ENCODE data around the gene TMEM97. TPM values are rescaled to one million over a fixed set of nuclear protein-coding genes. Genes with fewer than 3 reads are reported as not detected.

Gene TMEM97
- total and polyA plus RNA-seq, 7 donors: 3.9 to 13.5 (median 7.2) TPM

DNA sequence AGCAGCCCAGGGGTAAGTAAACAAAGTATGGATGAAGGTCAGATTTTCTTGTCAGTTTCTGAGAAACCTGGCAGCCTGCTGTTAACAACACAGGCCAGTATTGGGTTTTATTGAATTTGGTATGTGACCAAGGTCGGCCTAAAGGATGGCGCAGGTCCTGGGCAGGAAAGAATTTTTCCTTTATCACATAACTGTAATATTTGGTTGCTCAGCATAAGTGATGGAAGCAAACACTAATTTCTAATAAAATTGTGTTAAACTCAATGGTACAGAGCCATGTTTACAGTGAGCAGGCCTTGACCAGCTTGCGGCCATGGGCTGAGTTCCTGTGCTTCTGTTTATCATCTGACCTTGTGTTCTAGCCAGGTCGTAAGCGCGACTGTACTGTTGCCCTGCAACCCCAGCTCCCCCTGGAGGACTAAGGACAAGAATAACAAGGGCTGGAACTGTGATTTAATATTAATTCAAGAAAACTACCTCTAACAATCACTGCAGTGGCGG, 27.8 kb downstream of the TMEM97 start:
- no peak overlapping the region for H3K27ac ChIP-seq
- WGBS, 3 donors: 58 to 63% (median 62%) methylated on average over 7 of the region's 7 CpGs
- intact Hi-C loops (cut with DNase I): loop anchor here in 1 of 2 donors (10.0 kb wide), 1 partner anchor 892 kb away; the partner anchor contains the start of gene KSR1
- DNase-seq (no peak), ATAC-seq (no peak)
- H3K9me3 ChIP-seq: no peaks in the 10 kb centered on the region
- no peak overlapping the region for H3K4me3 ChIP-seq
- H3K27me3 ChIP-seq (ENCODE audit: insufficient read depth in 3 of 3, low read length in 2 of 3): no peaks in the 10 kb centered on the region
- H3K4me1 ChIP-seq: no peaks in the 10 kb centered on the region
- TF ChIP-seq, protein P1, sequence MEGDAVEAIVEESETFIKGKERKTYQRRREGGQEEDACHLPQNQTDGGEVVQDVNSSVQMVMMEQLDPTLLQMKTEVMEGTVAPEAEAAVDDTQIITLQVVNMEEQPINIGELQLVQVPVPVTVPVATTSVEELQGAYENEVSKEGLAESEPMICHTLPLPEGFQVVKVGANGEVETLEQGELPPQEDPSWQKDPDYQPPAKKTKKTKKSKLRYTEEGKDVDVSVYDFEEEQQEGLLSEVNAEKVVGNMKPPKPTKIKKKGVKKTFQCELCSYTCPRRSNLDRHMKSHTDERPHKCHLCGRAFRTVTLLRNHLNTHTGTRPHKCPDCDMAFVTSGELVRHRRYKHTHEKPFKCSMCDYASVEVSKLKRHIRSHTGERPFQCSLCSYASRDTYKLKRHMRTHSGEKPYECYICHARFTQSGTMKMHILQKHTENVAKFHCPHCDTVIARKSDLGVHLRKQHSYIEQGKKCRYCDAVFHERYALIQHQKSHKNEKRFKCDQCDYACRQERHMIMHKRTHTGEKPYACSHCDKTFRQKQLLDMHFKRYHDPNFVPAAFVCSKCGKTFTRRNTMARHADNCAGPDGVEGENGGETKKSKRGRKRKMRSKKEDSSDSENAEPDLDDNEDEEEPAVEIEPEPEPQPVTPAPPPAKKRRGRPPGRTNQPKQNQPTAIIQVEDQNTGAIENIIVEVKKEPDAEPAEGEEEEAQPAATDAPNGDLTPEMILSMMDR (IDR thresholded peaks at IDR 0.05): no peak
- peaks cover 16 to 100% of the 10 kb centered on the region in 2 donors for H3K36me3 ChIP-seq (ENCODE audit: insufficient read depth in 1 of 2, low read depth in 1 of 2)

DNA sequence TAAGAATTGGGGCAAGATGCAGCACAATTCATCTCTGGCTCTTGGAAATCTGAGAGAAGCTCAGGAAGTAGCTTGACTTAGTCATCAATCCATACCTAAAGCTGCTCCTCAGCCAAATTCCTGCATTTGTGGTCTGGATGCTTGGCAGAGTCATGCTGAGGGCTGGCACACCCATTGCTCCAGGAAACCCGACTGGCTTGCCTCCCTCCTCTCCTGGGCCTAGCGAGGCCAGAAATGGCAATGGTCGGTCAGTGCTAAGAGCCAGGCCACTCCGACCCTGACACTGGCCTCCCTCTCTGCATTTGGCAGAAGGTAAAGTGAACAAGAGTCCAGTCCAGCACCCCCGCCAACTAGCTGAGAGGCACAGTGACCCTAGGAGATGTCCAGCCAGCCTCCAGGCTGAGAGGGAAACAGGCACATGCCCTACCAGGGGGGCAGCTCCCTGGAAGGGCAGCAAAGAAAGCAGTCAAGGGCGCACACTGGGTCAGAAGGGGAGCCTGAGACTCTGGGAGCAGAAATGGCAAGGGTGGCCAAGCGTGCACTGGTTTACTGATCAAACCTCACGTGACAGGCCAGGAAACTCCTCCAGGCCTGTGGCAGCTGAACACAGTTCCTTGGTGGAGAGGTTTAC, 28.4 kb downstream of the TMEM97 start:
- no peaks in the 10 kb centered on the region for H3K4me1 ChIP-seq
- ATAC-seq: no peak
- WGBS, 3 donors: 75 to 81% (median 80%) methylated on average over 8 of the region's 8 CpGs

DNA sequence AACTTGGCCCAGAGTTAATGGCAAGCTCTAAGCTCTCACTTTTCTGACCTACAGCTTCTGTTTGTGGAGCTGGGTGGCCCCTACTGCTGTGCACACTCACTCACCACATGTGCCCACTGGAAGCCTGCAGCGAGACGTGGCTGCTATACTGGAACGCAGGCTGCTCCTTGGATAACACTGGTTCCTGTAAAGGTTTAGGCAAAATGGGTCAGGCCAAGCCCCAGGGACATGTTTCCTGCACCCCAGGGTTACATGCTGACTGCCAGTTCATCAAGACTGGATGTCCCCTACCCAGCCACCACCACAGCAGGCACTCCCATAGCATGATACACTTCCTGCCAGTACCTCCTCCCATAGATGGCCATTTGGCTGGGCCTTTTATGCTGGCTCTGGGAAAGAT, 30.0 kb downstream of the TMEM97 start:
- Histone ChIP-seq H3K27ac (no peak overlapping the region), H3K36me3 (ENCODE audit: insufficient read depth in 1 of 2, low read depth in 1 of 2) (peaks cover 22 to 100% of the 10 kb centered on the region in 2 donors), H3K9me3 (no peaks in the 10 kb centered on the region), H3K4me3 (no peak overlapping the region), H3K4me1 (no peaks in the 10 kb centered on the region), H3K27me3 (ENCODE audit: insufficient read depth in 3 of 3, low read length in 2 of 3) (no peaks in the 10 kb centered on the region)
- no peak for DNase-seq
- WGBS, 3 donors: 73 to 81% (median 79%) methylated on average over 3 of the region's 3 CpGs
- no peak for ATAC-seq
- intact Hi-C loops (cut with DNase I): loop anchor here in 1 of 2 donors (10.0 kb wide), 1 partner anchor 894 kb away; the partner anchor contains the start of gene KSR1
- TF ChIP-seq, protein P1 (IDR thresholded peaks at IDR 0.05): no peak

More for the DNA sequence above, 28.4 kb downstream of the TMEM97 start:
- no peak for DNase-seq
- TF ChIP-seq, protein P1 (IDR thresholded peaks at IDR 0.05): no peak
- no peak overlapping the region for H3K4me3 ChIP-seq
- H3K27me3 ChIP-seq (ENCODE audit: insufficient read depth in 3 of 3, low read length in 2 of 3): no peaks in the 10 kb centered on the region
- peaks cover 18 to 100% of the 10 kb centered on the region in 2 donors for H3K36me3 ChIP-seq (ENCODE audit: insufficient read depth in 1 of 2, low read depth in 1 of 2)
- no peaks in the 10 kb centered on the region for H3K9me3 ChIP-seq
- H3K27ac ChIP-seq: no peak overlapping the region
- intact Hi-C loops (cut with DNase I): loop anchor here in 1 of 2 donors (10.0 kb wide), 1 partner anchor 893 kb away; the partner anchor contains the start of gene KSR1

DNA sequence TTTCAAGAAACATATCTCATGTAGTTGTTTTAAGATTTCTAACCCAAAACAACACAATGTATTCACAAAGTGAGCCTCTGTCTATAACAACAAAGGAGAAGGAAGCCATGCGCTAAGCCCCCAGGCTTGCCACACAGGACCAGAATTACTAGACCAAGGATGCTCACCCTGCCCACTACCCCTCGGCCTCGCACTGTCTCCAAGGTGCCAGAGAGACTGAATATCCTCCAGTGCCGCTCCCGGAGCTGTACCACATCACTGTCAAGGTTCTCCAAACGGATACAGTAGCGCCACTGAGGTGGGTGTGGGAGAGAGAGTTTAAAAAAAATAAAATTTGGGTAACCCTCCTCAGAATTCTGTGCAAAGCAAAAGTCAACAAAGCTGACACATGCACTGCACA, 31.3 kb downstream of the TMEM97 start:
- H3K27ac ChIP-seq: no peak overlapping the region
- TF ChIP-seq, protein P1 (IDR thresholded peaks at IDR 0.05): no peak
- ATAC-seq (no peak), DNase-seq (no peak)
- intact Hi-C loops (cut with DNase I): no loop called here
- H3K4me3 ChIP-seq: no peak overlapping the region
- 93 to 94% (median 94%) methylated on average over 7 of the region's 7 CpGs for WGBS, 3 donors
- peaks cover 28 to 100% of the 10 kb centered on the region in 2 donors for H3K36me3 ChIP-seq (ENCODE audit: insufficient read depth in 1 of 2, low read depth in 1 of 2)
- no peaks in the 10 kb centered on the region for H3K27me3 ChIP-seq (ENCODE audit: insufficient read depth in 3 of 3, low read length in 2 of 3)
- no peaks in the 10 kb centered on the region for H3K9me3 ChIP-seq
- no peaks in the 10 kb centered on the region for H3K4me1 ChIP-seq
